ENCODE results near the gene TBX1.

Gene TBX1

DNA sequence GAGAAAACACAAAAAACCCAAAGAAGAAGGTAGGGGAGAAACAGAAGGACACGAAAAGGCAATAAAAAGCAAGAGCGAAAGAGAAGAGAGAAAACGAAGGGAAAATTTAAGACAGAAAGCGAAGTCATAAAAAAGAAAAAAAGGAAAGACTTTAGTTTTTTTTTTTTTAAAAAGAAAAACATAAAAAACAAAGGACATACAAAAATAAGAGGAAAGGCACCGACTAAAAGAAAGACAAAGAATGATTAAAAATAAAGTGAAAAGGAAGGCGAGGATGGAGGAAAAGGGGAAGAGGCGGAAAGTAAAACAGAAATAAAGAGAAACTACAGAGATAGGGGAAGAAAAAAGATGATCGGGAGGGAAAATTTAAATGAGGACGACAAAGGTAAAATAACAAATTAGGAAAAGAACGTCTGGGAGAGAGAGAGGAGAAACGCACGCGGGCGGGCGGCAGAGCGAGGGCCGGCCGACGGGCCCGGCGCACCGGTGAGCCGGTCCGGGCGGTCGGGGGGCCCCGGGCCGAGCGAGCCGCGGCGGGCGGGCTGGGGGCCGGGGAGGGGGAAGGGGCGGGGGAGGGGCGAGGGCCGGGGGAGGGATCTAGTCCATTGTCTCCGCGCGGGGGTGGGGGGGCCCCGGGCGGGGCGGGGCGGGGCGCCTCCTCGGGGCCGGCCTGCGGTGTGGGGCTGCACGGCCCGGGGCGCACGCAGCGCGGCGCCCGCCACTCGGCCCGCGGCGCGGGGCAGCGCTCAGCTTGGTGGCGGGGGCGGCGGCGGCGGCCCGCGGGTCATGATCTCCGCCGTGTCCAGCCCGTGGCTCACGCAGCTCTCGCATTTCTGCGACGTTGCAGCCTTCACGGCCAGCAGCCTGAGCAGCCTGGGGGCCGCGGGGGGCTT is at the start of gene TBX1:
Gene TBX1 (plus strand): TSS at position 721 of the 893 bp plus-strand sequence. CDS start 66 bp downstream, at position 787.
- Mint-ChIP-seq H3K4me1 (peaks cover 28% of the 10 kb centered on the region), H3K27ac (peak within 1 kb of the TSS; percentile 70), H3K36me3 (peaks cover 5% of the 10 kb centered on the region), H3K27me3 (peaks cover 38% of the 10 kb centered on the region), H3K9me3 (no peaks in the 10 kb centered on the region), H3K4me3 (peak within 1 kb of the TSS; percentile 86)
- DNase-seq (ENCODE audit: low spot score in 2 of 2): no peak
- ATAC-seq (ENCODE audit: low read depth): no peak

- ATAC-seq (ENCODE audit: low read depth): no peak
- no peak overlapping the region for H3K27ac Mint-ChIP-seq
Observed at GRCh38 chr22:19713245-19713644, 47.3 kb upstream of the TBX1 start.

GRCh38 chr22:19713650-19714311 is 46.8 kb upstream of the TBX1 start:
- Mint-ChIP-seq H3K27me3 (peaks cover 14% of the 10 kb centered on the region), H3K4me1 (peaks cover 3% of the 10 kb centered on the region), H3K27ac (no peak overlapping the region), H3K9me3 (no peaks in the 10 kb centered on the region), H3K4me3 (peak overlapping the region; percentile 72), H3K36me3 (no peaks in the 10 kb centered on the region)
- DNase-seq (ENCODE audit: low spot score in 2 of 2): peak in 1 of 2 donors; percentile 10
- ATAC-seq (ENCODE audit: low read depth): no peak

More at GRCh38 chr22:19713245-19713644, 47.3 kb upstream of the TBX1 start:
- H3K36me3 Mint-ChIP-seq: no peaks in the 10 kb centered on the region
- peak in 1 of 2 donors; percentile 8 for DNase-seq (ENCODE audit: low spot score in 2 of 2)
- no peaks in the 10 kb centered on the region for H3K9me3 Mint-ChIP-seq
- H3K27me3 Mint-ChIP-seq: peaks cover 14% of the 10 kb centered on the region
- peak overlapping the region; percentile 44 for H3K4me3 Mint-ChIP-seq
- H3K4me1 Mint-ChIP-seq: peaks cover 3% of the 10 kb centered on the region

DNA sequence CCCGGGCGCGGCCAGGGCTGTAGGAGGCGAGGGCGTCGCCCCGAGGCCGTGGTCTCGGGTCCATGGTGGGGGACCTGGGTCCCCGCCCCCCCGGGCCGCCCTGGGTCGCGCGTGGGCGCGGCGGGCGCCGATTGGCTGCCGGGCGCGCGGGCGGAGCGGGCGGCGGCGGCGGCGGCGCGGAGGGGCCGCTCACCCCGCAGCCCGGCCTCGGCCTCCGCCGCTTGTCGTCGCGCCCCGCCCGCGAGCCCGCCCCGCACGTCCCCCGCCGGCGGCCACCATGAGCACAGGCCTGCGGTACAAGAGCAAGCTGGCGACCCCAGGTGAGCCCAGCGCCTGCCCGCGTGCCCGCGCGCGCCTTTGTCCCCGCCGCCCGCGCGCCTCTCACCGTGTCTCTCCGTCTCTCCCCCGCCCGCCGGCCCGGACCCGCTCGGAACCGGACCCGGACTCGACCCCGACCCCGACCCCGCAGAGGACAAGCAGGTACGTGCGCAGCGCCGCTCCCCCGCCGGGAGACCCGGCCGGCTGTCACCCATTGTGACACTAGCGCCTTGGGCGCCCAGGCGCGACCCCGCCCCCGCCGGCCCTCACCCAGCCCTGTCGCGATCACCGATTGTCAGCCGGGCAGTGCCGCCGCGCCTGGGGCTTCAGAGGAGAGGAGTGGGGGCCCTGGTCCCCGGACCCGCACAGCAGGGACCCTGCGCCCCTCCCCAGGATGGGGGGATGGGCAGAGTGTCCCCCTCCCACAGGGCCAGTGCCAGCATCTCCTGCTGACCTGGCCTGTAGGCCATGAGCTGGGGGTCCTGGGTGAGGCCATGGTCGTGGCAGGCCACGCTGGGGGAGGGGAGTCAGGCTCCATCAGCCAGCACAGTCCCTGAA is 46.0 kb upstream of the TBX1 start, which contains the start of gene SEPTIN5:
Gene SEPTIN5 (plus strand): TSS at position 192 of the 876 bp plus-strand sequence. CDS start 86 bp downstream, at position 278.
- Mint-ChIP-seq H3K27me3 (peaks cover 18% of the 10 kb centered on the region), H3K27ac (no peak within 1 kb of the TSS)

GRCh38 chr22:19715188-19715930 is 45.2 kb upstream of the TBX1 start:
- DNase-seq (ENCODE audit: low spot score in 2 of 2): peak in 1 of 2 donors; percentile 12
- Mint-ChIP-seq H3K9me3 (no peaks in the 10 kb centered on the region), H3K36me3 (no peaks in the 10 kb centered on the region), H3K27me3 (peaks cover 20% of the 10 kb centered on the region), H3K27ac (no peak overlapping the region), H3K4me3 (peak overlapping the region; percentile 29), H3K4me1 (peaks cover 3% of the 10 kb centered on the region)
- no peak for ATAC-seq (ENCODE audit: low read depth)

More for the DNA sequence above, 46.0 kb upstream of the TBX1 start, which contains the start of gene SEPTIN5:
- Mint-ChIP-seq H3K36me3 (no peaks in the 10 kb centered on the region), H3K9me3 (no peaks in the 10 kb centered on the region), H3K4me3 (peak within 1 kb of the TSS; percentile 72), H3K4me1 (peaks cover 3% of the 10 kb centered on the region)
- ATAC-seq (ENCODE audit: low read depth) (no peak), DNase-seq (ENCODE audit: low spot score in 2 of 2) (peak in 1 of 2 donors; percentile 25)

- H3K9me3 Mint-ChIP-seq: no peaks in the 10 kb centered on the region
- DNase-seq (ENCODE audit: low spot score in 2 of 2) (no peak), ATAC-seq (ENCODE audit: low read depth) (no peak)
- no peak overlapping the region for H3K4me3 Mint-ChIP-seq
- H3K27me3 Mint-ChIP-seq: peaks cover 28% of the 10 kb centered on the region
- peaks cover 3% of the 10 kb centered on the region for H3K4me1 Mint-ChIP-seq
- no peaks in the 10 kb centered on the region for H3K36me3 Mint-ChIP-seq
- H3K27ac Mint-ChIP-seq: no peak overlapping the region
Observed at GRCh38 chr22:19716041-19716828, 44.3 kb upstream of the TBX1 start.

- ATAC-seq (ENCODE audit: low read depth): no peak
- no peaks in the 10 kb centered on the region for H3K9me3 Mint-ChIP-seq
- peaks cover 3% of the 10 kb centered on the region for H3K4me1 Mint-ChIP-seq
- peaks cover 32% of the 10 kb centered on the region for H3K27me3 Mint-ChIP-seq
- no peak overlapping the region for H3K4me3 Mint-ChIP-seq
- no peak overlapping the region for H3K27ac Mint-ChIP-seq
- DNase-seq (ENCODE audit: low spot score in 2 of 2): no peak
- H3K36me3 Mint-ChIP-seq: no peaks in the 10 kb centered on the region
Observed at GRCh38 chr22:19716829-19717105, 43.8 kb upstream of the TBX1 start.

DNA sequence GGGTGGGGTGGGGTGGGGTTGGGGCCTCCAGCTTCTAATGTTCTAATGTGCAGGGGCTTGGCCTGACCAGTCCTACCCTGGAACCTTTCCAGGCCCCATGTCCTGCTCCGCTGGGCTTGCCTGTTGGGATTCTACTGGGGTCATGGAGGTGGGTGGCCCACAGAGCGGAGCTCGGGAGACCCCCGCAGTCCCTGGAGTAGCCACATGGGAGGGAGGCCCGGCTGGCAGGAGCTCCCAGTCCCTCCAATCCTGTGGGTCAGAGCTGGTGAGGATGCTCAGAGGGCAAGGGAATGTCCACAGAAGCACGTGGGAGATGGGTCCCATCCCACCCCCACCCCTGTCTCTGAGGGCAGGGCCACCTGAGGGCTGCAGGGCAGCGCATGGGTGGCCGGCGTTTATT is 43.4 kb upstream of the TBX1 start:
- H3K4me3 Mint-ChIP-seq: no peak overlapping the region
- peaks cover 30% of the 10 kb centered on the region for H3K27me3 Mint-ChIP-seq
- peaks cover 3% of the 10 kb centered on the region for H3K4me1 Mint-ChIP-seq
- no peaks in the 10 kb centered on the region for H3K36me3 Mint-ChIP-seq
- H3K27ac Mint-ChIP-seq: no peak overlapping the region
- ATAC-seq (ENCODE audit: low read depth) (no peak), DNase-seq (ENCODE audit: low spot score in 2 of 2) (no peak)
- no peaks in the 10 kb centered on the region for H3K9me3 Mint-ChIP-seq

DNA sequence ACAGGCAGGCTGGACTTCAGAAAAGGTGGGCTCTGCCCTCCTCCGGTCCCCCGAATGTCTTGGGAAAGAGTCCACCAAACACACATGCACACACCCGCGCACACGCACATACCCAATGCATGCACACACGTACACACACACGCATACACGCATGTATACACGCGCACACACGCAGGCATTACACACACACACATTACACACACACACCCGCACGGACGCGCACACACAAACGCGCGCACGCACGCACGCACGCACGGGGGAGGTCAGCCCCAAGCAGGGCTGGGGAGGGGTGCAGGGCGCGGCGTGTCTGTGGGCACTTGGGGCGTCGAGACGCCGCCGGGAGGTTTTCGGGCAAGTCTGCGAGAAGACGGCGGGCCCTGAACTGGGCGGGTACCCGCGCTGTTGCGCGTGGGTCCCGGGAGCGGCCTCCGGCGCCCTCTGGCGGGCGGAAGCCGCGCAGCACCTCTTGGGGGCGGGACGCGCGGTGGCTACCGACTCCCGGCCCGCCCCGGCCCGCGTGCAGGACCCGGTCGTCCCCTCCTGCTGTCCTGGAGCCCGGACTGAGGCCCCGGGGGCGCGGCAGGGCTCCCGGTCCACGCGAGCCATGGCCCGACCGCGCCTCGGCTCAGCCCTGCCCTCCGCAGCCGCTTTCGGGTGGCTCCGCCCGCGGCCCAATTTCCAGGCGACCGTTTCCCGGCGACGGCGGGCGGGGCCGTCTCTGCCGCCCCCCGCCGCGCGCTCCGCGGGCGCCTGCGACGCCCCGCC is 42.7 kb upstream of the TBX1 start:
- H3K4me3 Mint-ChIP-seq: peak overlapping the region; percentile 74
- no peaks in the 10 kb centered on the region for H3K36me3 Mint-ChIP-seq
- H3K27ac Mint-ChIP-seq: no peak overlapping the region
- no peaks in the 10 kb centered on the region for H3K9me3 Mint-ChIP-seq
- DNase-seq (ENCODE audit: low spot score in 2 of 2) (peak; percentile 88 to 97), ATAC-seq (ENCODE audit: low read depth) (peak; percentile 93)
- peaks cover 3% of the 10 kb centered on the region for H3K4me1 Mint-ChIP-seq
- H3K27me3 Mint-ChIP-seq: peaks cover 30% of the 10 kb centered on the region

DNA sequence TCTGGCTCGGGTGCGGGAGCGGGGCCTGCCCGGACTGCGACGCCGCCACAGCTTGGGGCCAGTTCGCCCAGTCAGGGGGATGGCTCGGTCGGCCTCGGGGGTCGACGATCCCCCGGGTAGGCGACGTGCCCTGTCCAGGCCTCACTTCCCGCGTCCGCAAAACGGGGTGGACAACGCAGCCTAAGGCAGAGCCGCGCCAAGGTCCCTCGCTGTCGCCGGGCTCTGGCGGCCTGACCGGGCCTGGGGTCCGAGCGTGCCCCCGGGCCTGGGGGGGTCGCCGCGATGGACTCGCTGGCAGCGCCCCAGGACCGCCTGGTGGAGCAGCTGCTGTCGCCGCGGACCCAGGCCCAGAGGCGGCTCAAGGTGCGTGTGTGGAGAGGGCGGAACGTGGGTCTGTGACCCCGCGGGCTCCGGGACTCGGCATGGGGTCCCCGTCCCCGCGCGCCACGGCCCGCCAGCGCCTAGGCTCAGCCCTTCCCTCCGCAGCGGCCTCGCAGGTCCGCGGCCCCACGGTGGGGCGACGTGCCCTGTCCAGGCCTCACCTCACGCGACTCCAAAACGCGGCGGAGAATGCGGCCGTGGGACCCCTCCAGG is 42.0 kb upstream of the TBX1 start:
- Mint-ChIP-seq H3K36me3 (no peaks in the 10 kb centered on the region), H3K27me3 (peaks cover 32% of the 10 kb centered on the region), H3K4me3 (peak overlapping the region; percentile 58), H3K27ac (no peak overlapping the region), H3K4me1 (peaks cover 8% of the 10 kb centered on the region), H3K9me3 (no peaks in the 10 kb centered on the region)
- no peak for DNase-seq (ENCODE audit: low spot score in 2 of 2)
- ATAC-seq (ENCODE audit: low read depth): no peak

DNA sequence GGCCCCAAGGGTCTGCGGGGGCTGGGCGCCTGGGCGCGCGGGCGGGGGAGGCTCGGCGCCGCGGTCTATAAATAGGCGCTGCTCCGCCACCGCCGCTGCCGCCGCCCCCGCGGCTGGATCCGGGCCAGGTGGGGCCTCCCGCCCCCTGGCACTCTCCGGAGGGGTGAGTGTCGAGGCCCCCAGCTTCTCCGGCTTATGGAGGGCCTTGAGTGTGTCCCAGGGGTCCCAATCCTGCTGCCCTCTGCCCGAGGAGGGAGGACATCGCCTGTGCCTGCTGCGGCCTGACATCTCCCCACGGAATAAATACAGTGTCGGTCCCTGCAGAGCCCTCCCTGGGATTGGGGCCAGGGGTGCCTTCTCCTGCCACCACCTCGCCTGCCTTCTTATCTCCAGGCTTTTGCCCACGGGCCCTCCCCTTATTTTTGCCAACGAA is 41.5 kb upstream of the TBX1 start:
- peak overlapping the region; percentile 73 for H3K4me3 Mint-ChIP-seq
- H3K9me3 Mint-ChIP-seq: no peaks in the 10 kb centered on the region
- ATAC-seq (ENCODE audit: low read depth): no peak
- no peaks in the 10 kb centered on the region for H3K36me3 Mint-ChIP-seq
- peaks cover 8% of the 10 kb centered on the region for H3K4me1 Mint-ChIP-seq
- DNase-seq (ENCODE audit: low spot score in 2 of 2): no peak
- H3K27me3 Mint-ChIP-seq: peaks cover 31% of the 10 kb centered on the region
- no peak overlapping the region for H3K27ac Mint-ChIP-seq

Measured in memory B cell (primary cell).